ENCODE data around the gene CIDEA.

Gene CIDEA

GRCh38 chr18:12301263-12302005 lies 47.3 kb downstream of the CIDEA start:
- DNase-seq (ENCODE audit: low read depth) = no peak

GRCh38 chr18:12302391-12303147 lies 48.4 kb downstream of the CIDEA start:
- no peak for DNase-seq (ENCODE audit: low read depth)

GRCh38 chr18:12304351-12305210 lies 50.4 kb downstream of the CIDEA start:
- peak; percentile 51 for DNase-seq (ENCODE audit: low read depth)

- DNase-seq (ENCODE audit: low read depth) = no peak
These were observed 51.0 kb downstream of the CIDEA start for GRCh38 chr18:12305211-12305610.

GRCh38 chr18:12305930-12306629 lies 51.9 kb downstream of the CIDEA start:
- DNase-seq (ENCODE audit: low read depth) = peak; percentile 43

- peak; percentile 66 for DNase-seq (ENCODE audit: low read depth)
These were observed 52.9 kb downstream of the CIDEA start for GRCh38 chr18:12306752-12307700.

GRCh38 chr18:12307701-12308385 lies 53.7 kb downstream of the CIDEA start, which contains the start of gene TUBB6:
Gene TUBB6, plus strand, starts transcription at chr18:12308241. Its CDS starts 52 bp downstream, at chr18:12308293.
- peak; percentile 69 for DNase-seq (ENCODE audit: low read depth)

GRCh38 chr18:12308386-12309100 lies 54.4 kb downstream of the CIDEA start:
- DNase-seq (ENCODE audit: low read depth) = peak; percentile 87

- no peak for DNase-seq (ENCODE audit: low read depth)
These were observed 55.6 kb downstream of the CIDEA start for GRCh38 chr18:12309683-12310198.

GRCh38 chr18:12310762-12311161 lies 56.6 kb downstream of the CIDEA start:
- DNase-seq (ENCODE audit: low read depth) = no peak

GRCh38 chr18:12312976-12313375 lies 58.8 kb downstream of the CIDEA start:
- DNase-seq (ENCODE audit: low read depth) = no peak

- no peak for DNase-seq (ENCODE audit: low read depth)
These were observed 59.5 kb downstream of the CIDEA start for GRCh38 chr18:12313530-12314245.

- no peak for DNase-seq (ENCODE audit: low read depth)
These were observed 60.6 kb downstream of the CIDEA start for GRCh38 chr18:12314591-12315305.

GRCh38 chr18:12315490-12315889 lies 61.3 kb downstream of the CIDEA start:
- no peak for DNase-seq (ENCODE audit: low read depth)

- no peak for DNase-seq (ENCODE audit: low read depth)
These were observed 61.8 kb downstream of the CIDEA start for GRCh38 chr18:12315911-12316310.

- DNase-seq (ENCODE audit: low read depth) = peak; percentile 56
These were observed 63.6 kb downstream of the CIDEA start for GRCh38 chr18:12317664-12318333.

- no peak for DNase-seq (ENCODE audit: low read depth)
These were observed 64.2 kb downstream of the CIDEA start for GRCh38 chr18:12318334-12318697.

All from amniotic epithelial cell (primary cell).